Measurements from ENCODE around the gene PKIG.

The PKIG gene

GRCh38 chr20:44597516-44597915 lies 15.1 kb downstream of the PKIG start:
- no peak for FAIRE-seq

- no peak for FAIRE-seq
Measured at GRCh38 chr20:44597930-44598329, 15.6 kb downstream of the PKIG start.

GRCh38 chr20:44598423-44599305 lies 16.3 kb downstream of the PKIG start:
- FAIRE-seq, result no peak

DNA sequence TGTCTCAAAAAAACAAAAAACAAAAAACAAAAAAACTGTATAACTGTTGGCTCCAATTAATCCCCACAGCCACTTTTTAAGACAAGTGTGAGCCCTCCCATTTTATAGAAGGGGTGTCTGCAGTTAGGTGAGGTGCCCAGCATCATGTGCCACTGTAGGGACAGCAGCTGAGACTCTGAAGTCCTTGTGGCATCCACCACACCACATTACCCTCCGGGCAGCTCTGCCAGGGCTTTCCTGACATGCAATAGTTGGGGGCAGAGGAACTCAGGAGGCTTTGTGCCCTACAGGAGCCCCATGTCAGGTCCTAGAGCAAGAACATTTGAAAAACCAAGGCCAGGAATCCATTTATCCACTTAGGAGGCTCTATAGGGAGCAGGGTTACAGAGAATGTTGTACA lies 17.3 kb downstream of the PKIG start:
- no peak for FAIRE-seq

GRCh38 chr20:44600301-44600700 lies 17.9 kb downstream of the PKIG start:
- no peak for FAIRE-seq

GRCh38 chr20:44600758-44601201 lies 18.4 kb downstream of the PKIG start:
- FAIRE-seq, result no peak

- no peak for FAIRE-seq
Measured at GRCh38 chr20:44601236-44601671, 18.9 kb downstream of the PKIG start.

- no peak for FAIRE-seq
Measured at GRCh38 chr20:44601801-44602204, 19.4 kb downstream of the PKIG start.

DNA sequence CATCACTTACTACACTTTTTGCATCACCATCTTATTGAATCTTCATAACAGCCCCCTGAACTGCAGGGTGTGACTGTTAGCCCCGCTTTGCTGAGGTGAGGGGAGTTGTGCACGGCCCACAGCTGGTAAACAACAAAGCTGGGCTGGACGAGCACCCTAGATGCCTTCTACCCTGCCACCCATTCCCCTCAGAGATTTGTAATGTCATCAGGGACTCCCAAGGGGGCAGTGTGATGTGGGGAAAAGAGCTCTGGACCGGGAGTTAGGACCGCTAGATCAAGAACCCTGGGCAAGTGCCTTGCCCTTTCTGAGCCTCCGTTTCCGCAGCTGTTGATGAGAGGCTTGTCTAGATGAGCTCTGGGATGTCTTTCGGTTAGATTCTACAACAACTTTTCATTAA lies 20.9 kb downstream of the PKIG start:
- FAIRE-seq, result no peak

DNA sequence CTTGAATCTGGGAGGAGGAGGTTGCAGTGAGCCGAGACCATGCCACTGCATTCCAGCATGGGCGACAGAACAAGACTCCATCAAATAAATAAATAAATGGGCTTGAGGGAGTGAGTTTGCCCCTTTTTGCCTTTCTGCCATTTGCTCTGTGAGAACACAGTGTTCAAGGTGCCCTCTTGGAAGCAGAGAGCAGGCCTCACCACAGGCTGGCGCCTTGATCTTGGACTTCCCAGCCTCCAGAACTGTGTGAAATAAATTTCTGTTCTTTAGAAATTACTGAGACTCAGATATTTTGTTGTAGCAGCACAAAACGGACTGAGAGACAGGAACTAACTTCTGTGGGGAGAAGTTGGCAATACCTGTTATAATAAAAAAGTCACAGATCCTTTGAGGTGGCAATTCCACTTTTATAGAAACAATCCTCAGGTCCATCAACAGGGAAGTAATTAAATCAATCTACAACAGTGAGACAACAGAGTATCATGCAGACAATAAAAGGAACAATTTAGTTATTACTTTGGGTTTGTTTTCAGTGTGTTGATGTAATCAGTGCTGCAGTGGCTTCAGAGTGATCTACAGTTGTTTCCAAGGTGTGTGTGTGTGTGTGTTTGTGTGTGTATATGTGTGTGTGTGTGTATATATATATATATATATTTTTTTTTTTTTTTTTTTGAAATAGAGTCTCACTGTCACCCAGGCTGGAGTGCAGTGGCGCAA lies 24.5 kb downstream of the PKIG start:
- FAIRE-seq, result no peak

DNA sequence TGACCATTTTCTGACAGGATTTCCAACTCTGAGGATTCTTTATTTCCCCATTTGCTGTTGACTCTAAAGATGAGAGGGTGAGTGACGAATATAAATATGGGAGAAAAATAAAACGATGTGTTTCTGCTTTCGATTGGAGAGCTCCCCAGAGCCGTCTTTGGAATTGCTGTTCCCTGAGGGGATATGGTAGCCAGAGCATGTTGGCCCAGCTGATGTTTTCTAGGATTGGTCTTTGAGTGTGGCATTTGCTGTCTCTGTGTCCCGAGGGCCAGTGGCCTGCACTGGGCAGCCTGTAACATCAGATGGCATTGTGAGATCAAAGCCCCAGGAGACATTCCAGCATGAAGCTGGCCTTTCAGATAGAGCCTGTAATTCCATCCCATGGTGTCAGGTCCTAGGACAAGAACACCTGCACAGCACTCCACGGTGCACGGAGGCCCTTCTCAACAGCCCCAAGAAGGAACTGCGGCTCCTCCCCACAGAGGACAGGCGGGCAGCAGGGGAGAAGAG lies 26.7 kb downstream of the PKIG start:
- FAIRE-seq, result no peak

DNA sequence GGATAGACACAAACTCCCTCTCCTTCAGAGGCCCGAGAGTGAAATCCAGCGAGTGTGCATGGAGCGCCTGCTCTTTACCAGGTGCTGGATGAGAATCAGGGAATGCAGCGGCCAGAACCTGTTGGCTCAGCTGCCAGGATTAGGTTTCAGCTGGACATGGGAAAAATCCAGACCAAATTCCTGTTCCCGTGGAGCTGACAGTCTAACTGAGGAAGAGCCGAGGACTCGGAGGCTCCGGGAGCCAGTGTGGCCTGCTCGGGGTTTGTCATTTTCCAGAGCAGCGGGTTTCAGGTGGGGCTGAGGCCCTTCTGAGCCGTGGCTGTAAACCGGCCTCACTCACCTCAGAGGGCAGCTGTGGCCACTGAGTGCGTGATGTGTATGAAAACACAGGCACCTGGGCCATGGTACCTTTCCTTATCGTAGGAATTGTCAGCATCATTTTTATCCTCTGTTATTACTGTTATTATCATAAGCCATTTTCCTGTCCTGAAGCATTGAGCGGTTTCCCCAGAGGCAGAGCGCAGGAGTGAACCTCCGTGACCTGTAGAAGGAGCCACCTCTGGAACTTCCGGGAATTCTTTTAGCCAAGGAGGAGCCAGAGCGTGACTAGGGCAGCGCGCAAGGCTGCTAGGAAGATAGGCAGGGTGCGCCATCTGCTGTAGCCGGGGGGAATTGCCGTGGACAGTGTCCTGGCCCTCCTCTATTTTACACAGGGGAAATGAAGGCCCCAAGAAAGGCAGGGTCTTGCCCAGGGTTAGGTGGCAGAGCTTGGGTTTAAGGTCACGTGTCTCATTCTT lies 27.3 kb downstream of the PKIG start:
- no peak for FAIRE-seq

DNA sequence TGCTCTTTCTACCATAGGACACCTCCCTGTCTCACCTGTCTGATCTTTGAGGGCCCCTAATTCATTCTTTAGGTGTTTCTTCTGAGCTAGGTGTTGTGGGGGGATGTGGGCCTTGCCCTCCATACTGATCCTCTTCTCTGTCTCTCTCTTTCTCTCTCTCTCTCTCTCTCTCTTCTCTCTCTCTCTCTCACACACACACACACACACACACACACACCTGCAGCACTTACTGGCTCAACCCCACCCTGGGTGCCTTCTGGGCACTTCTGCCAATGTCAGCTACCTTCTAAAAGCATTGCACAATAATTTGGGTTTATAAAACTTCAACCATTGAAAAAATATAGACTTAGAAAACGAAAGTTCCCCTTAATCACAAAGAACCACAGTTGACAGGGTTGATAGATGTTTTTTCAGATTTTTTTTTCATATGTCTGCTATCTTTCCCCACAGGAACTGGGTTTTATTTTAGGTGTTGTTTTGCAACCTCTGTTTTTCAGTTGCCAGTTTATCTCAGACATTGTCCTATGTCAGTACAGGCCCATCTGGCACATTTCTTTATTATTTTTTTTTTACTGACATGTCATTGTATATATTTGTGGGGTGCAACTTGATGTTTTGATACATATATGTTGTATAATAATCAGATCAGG lies 28.1 kb downstream of the PKIG start:
- FAIRE-seq, result no peak

GRCh38 chr20:44613575-44613974 lies 31.2 kb downstream of the PKIG start:
- no peak for FAIRE-seq

GRCh38 chr20:44614525-44614924 lies 32.1 kb downstream of the PKIG start:
- no peak for FAIRE-seq

GRCh38 chr20:44615169-44615791 lies 32.9 kb downstream of the PKIG start:
- no peak for FAIRE-seq

- no peak for FAIRE-seq
Measured at GRCh38 chr20:44615876-44616603, 33.7 kb downstream of the PKIG start.

GRCh38 chr20:44616604-44616964 lies 34.2 kb downstream of the PKIG start:
- FAIRE-seq, result no peak

- no peak for FAIRE-seq
Measured at GRCh38 chr20:44618318-44618731, 35.9 kb downstream of the PKIG start.

GRCh38 chr20:44619294-44619693 lies 36.9 kb downstream of the PKIG start:
- FAIRE-seq, result no peak

DNA sequence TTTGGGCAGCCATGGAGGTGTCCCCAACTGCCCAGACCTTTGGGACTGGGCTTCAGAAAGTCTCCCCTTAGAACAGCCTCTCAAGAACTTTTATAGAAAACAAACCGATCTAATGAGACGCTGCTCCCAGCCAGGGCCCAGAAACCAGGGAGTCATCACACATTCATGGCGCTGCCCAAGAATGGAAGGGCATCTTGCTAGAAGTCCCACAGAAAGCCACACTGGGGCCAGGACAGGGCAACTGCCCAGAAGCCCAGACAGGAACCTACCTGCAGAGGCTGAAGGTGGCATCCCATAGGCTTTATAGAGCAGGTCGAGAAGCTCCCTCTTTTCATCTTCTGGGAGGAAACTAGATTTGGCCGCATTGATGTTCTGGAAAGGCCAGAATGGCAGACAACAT lies 37.7 kb downstream of the PKIG start:
- FAIRE-seq, result no peak

Measured in TTC549 (cell line).